Renal cortex interstitium (tissue), 3 donors: ENCODE measurements around the gene CDC73. TPM values are rescaled to one million over a fixed set of nuclear protein-coding genes. Genes with fewer than 3 reads are reported as not detected.

Source experiments
- polyA plus RNA-seq, 3 donors: library from polyadenylated mRNA; unstranded; fragments of 120-200 nt; gene quantifications; one replicate each; pipeline ENCODE4 v1.2.1, GENCODE V29; 2013; ENCODE audit not compliant: insufficient read length in 3 of 3

CDC73 gene
- polyA plus RNA-seq, 3 donors: 41.4 to 46.1 (median 42.1) TPM

Other genes starting within 250 kb of the CDC73 start
- gene UCHL5, start 62.7 kb upstream of the CDC73 start, polyA plus RNA-seq: 10 to 100 TPM; 36.9 to 48.7 (median 43.3) TPM
- 10 to 100 TPM; 38.8 to 51.6 (median 45.6) TPM for gene RO60, start 62.4 kb upstream of the CDC73 start, polyA plus RNA-seq
- gene GLRX2, start 16.6 kb upstream of the CDC73 start, polyA plus RNA-seq: 10 to 100 TPM; 13.1 to 13.3 (median 13.3) TPM
- 10 to 100 TPM; 14.0 to 16.2 (median 15.1) TPM for gene B3GALT2, start 64.6 kb downstream of the CDC73 start, polyA plus RNA-seq